H1 (cell line): ENCODE measurements around the gene OTOP1. TPM values are rescaled to one million over a fixed set of nuclear protein-coding genes. Genes with fewer than 3 reads are reported as not detected.

Experiments used
- CTCF ChIA-PET: fragments of 300-600 bp; sonication (Branson Sonifier 250); formaldehyde crosslinking; loops from one replicate; lab custom pipeline; 2021; ENCODE audit not compliant: partially characterized antibody; lab: Charles Lee
- POLR2A ChIA-PET: fragments of 300-600 bp; sonication (Branson Sonifier 250); formaldehyde crosslinking; loops from one replicate; lab custom pipeline; 2021; ENCODE audit warnings: inconsistent platforms; ENCODE audit not compliant: partially characterized antibody; lab: Charles Lee
- DNase-seq, 2 experiments: peaks; one replicate each; pipeline versions ENCODE4 v3.0.0 to v3.0.0-alpha.2; 2010 to 2022; ENCODE audit warnings: low spot score in 2 of 2, low read depth in 1 of 2, mixed read lengths in 1 of 2
- FAIRE-seq: peaks from 2 replicates; lab custom pipeline; 2011; peaks lifted over from hg19 to GRCh38; lab: Jason Lieb, UNC
- H2AFZ ChIP-seq: 2 replicates; pipeline ENCODE4 v1.8.1; 2012; ENCODE audit warnings: low read length, inconsistent platforms
- H2AK5ac ChIP-seq: 2 replicates; pipeline ENCODE4 v1.6.1; 2013; ENCODE audit warnings: low read depth, low read length
- H2BK120ac ChIP-seq: replicated peaks from 2 replicates; pipeline ENCODE3; 2013; ENCODE audit warnings: low read depth, low read length, inconsistent platforms
- H2BK12ac ChIP-seq: 2 replicates; pipeline ENCODE4 v1.6.1; 2013; ENCODE audit warnings: low read depth, low read length
- H2BK15ac ChIP-seq: 2 replicates; pipeline ENCODE4 v1.6.1; 2013; ENCODE audit warnings: low read length
- H2BK20ac ChIP-seq: 2 replicates; pipeline ENCODE4 v1.6.1; 2013; ENCODE audit warnings: low read length
- H2BK5ac ChIP-seq: 2 replicates; pipeline ENCODE4 v1.6.1; 2013; ENCODE audit warnings: low read depth, low read length
- H3K14ac ChIP-seq: 2 replicates; pipeline ENCODE4 v1.6.1; 2013; ENCODE audit warnings: inconsistent platforms; ENCODE audit not compliant: insufficient read length
- H3K18ac ChIP-seq: 2 replicates; pipeline ENCODE4 v1.6.1; 2013; ENCODE audit warnings: low read length; ENCODE audit errors: extremely low read depth
- H3K23ac ChIP-seq: 2 replicates; pipeline ENCODE4 v1.6.1; 2013; ENCODE audit warnings: inconsistent platforms; ENCODE audit not compliant: insufficient read length
- H3K23me2 ChIP-seq: 2 replicates; pipeline ENCODE4 v1.6.1; 2013; ENCODE audit warnings: low read depth, low read length
- H3K27ac ChIP-seq: 2 replicates; pipeline ENCODE4 v1.6.1; 2011; ENCODE audit warnings: low read depth, low read length, inconsistent platforms
- H3K27me3 ChIP-seq, 4 experiments: replicated peaks in 1 of 4; 1 replicate in 1 of 4; 2 replicates in 3 of 4; pipeline versions ENCODE4 v1.6.1 to v1.8.1; 2011 to 2013; ENCODE audit warnings: low read length in 3 of 4, mild to moderate bottlenecking in 3 of 4, inconsistent platforms in 2 of 4, mixed read lengths in 2 of 4, moderate library complexity in 1 of 4; ENCODE audit not compliant: control insufficient read depth in 3 of 4, insufficient read depth in 3 of 4; ENCODE audit errors: extremely low read depth in 1 of 4
- H3K36me3 ChIP-seq, 4 experiments: 2 replicates each; pipeline versions ENCODE4 v1.6.1 to v1.8.1; 2011 to 2013; ENCODE audit warnings: mild to moderate bottlenecking in 4 of 4, low read length in 3 of 4, moderate library complexity in 2 of 4, control low read depth in 1 of 4, inconsistent platforms in 1 of 4; ENCODE audit not compliant: insufficient read depth in 4 of 4, control insufficient read depth in 2 of 4
- H3K4ac ChIP-seq: replicated peaks from 2 replicates; pipeline ENCODE3; 2013; ENCODE audit warnings: low read length, low read depth, mixed read lengths, inconsistent platforms; ENCODE audit not compliant: insufficient read length
- H3K4me1 ChIP-seq, 4 experiments: replicated peaks in 1 of 4; 1 replicate in 1 of 4; 2 replicates in 3 of 4; pipeline versions ENCODE4 v1.6.1 to v1.8.1; 2011 to 2013; ENCODE audit warnings: low read length in 3 of 4, inconsistent platforms in 2 of 4, mixed read lengths in 1 of 4; ENCODE audit not compliant: insufficient read depth in 4 of 4, control insufficient read depth in 3 of 4
- H3K4me2 ChIP-seq, 2 experiments: 2 replicates each; pipeline versions ENCODE4 v1.6.1 to v1.8.1; 2011 to 2013; ENCODE audit warnings: low read depth in 2 of 2, low read length in 2 of 2, control low read depth in 1 of 2, inconsistent platforms in 1 of 2, mild to moderate bottlenecking in 1 of 2; ENCODE audit not compliant: insufficient read depth in 1 of 2
- H3K4me3 ChIP-seq, 4 experiments: fragments of 200-600, 300-600 bp in 1 of 4; sonication (generic), shearing (Covaris generic), sonication (Bioruptor Twin) in 1 of 4; 2 replicates each; pipeline versions ENCODE4 v1.5.1 to v1.8.1; 2011 to 2016; ENCODE audit warnings: low read length in 4 of 4, low read depth in 3 of 4, control low read depth in 2 of 4, inconsistent platforms in 2 of 4, mild to moderate bottlenecking in 2 of 4, mixed read lengths in 1 of 4, moderate library complexity in 1 of 4; ENCODE audit not compliant: insufficient read depth in 2 of 4; ENCODE audit errors: extremely low read depth in 1 of 4
- H3K56ac ChIP-seq: replicated peaks from 2 replicates; pipeline ENCODE3; 2013; ENCODE audit warnings: low read depth, mild to moderate bottlenecking, mixed read lengths, low read length, inconsistent platforms; ENCODE audit not compliant: insufficient read length
- H3K79me1 ChIP-seq: 2 replicates; pipeline ENCODE4 v1.6.1; 2013; ENCODE audit warnings: low read depth, low read length, control low read depth
- H3K79me2 ChIP-seq, 2 experiments: 2 replicates each; pipeline versions ENCODE4 v1.6.1 to v1.8.1; 2012 to 2013; ENCODE audit warnings: low read length in 2 of 2, mild to moderate bottlenecking in 2 of 2, inconsistent platforms in 1 of 2; ENCODE audit not compliant: insufficient read depth in 2 of 2, control insufficient read depth in 1 of 2
- H3K9ac ChIP-seq, 4 experiments: replicated peaks in 1 of 4; 1 replicate in 1 of 4; 2 replicates in 3 of 4; pipeline versions ENCODE4 v1.6.1 to v1.8.1; 2011 to 2013; ENCODE audit warnings: low read depth in 3 of 4, low read length in 3 of 4, control low read depth in 2 of 4, mild to moderate bottlenecking in 2 of 4, moderate library complexity in 2 of 4, inconsistent platforms in 1 of 4; ENCODE audit errors: extremely low read depth in 1 of 4
- H3K9me3 ChIP-seq, 2 experiments: 2 replicates each; pipeline versions ENCODE4 v1.6.1 to v1.8.1; 2012 to 2013; ENCODE audit warnings: mild to moderate bottlenecking in 2 of 2, moderate library complexity in 2 of 2, control low read depth in 1 of 2, inconsistent platforms in 1 of 2, low read depth in 1 of 2, low read length in 1 of 2, mixed read lengths in 1 of 2; ENCODE audit not compliant: insufficient read depth in 2 of 2
- H4K20me1 ChIP-seq, 2 experiments: replicated peaks in 1 of 2; 2 replicates each; pipeline versions ENCODE3 to v1.8.1; 2011 to 2013; ENCODE audit warnings: inconsistent platforms in 2 of 2, low read length in 2 of 2, mild to moderate bottlenecking in 1 of 2; ENCODE audit not compliant: insufficient read depth in 2 of 2, control insufficient read depth in 1 of 2
- H4K5ac ChIP-seq: 2 replicates; pipeline ENCODE4 v1.6.1; 2013; ENCODE audit warnings: low read length, low read depth, mixed read lengths, inconsistent platforms; ENCODE audit not compliant: insufficient read length
- H4K8ac ChIP-seq: 2 replicates; pipeline ENCODE4 v1.8.0; 2013; ENCODE audit warnings: mild to moderate bottlenecking, moderate library complexity, low read length, inconsistent platforms; ENCODE audit not compliant: insufficient read depth; ENCODE audit errors: extremely low read depth
- H4K91ac ChIP-seq: replicated peaks from 2 replicates; pipeline ENCODE3; 2013; ENCODE audit warnings: low read length, mixed read lengths, inconsistent platforms; ENCODE audit not compliant: insufficient read length
- EZH2 ChIP-seq: fragments of 200-600 bp; sonication (generic); IDR thresholded peaks from 2 replicates; pipeline ENCODE4 v1.7.1; 2012; ENCODE audit warnings: low read depth, mild to moderate bottlenecking, moderate library complexity, low read length, inconsistent platforms; ENCODE audit not compliant: severe bottlenecking
- PHF8 ChIP-seq: fragments of 200-600 bp; sonication (generic); conservative IDR thresholded peaks from 2 replicates; pipeline ENCODE4 v1.7.1; 2012; ENCODE audit warnings: low read depth, mild to moderate bottlenecking, inconsistent platforms, low read length, moderate library complexity
- POLR2A ChIP-seq, 2 experiments: IDR thresholded peaks; 1 replicate in 1 of 2; 2 replicates in 1 of 2; pipeline ENCODE4 v1.6.1; 2011; ENCODE audit warnings: low read depth in 2 of 2, low read length in 2 of 2, mild to moderate bottlenecking in 2 of 2; ENCODE audit errors: control extremely low read depth in 1 of 2
- RNF2 ChIP-seq: fragments of 200-900, 300-1000 bp; sonication (generic); IDR thresholded peaks from 2 replicates; pipeline ENCODE4 v1.7.1; 2016; ENCODE audit warnings: borderline replicate concordance, low read depth, mild to moderate bottlenecking, antibody characterized with exemption, low read length; ENCODE audit not compliant: poor library complexity, severe bottlenecking; ENCODE audit errors: missing control alignments
- RXRA ChIP-seq: IDR thresholded peaks from 2 replicates; pipeline ENCODE4 v1.6.1; 2011; ENCODE audit warnings: low read depth, mild to moderate bottlenecking, low read length, moderate library complexity; ENCODE audit not compliant: insufficient read depth
- SAP30 ChIP-seq: fragments of 300-600 bp; sonication (generic); IDR thresholded peaks from 2 replicates; pipeline ENCODE4 v1.7.1; 2012; ENCODE audit warnings: low read length, moderate library complexity, mild to moderate bottlenecking, inconsistent platforms; ENCODE audit not compliant: insufficient read depth, insufficient replicate concordance
- SIN3A ChIP-seq, 2 experiments: IDR thresholded peaks in 1 of 2; conservative IDR thresholded peaks in 1 of 2; 2 replicates each; pipeline ENCODE4 v1.6.1; 2011 to 2012; ENCODE audit warnings: low read length in 2 of 2, improper control_type of control experiment in 1 of 2, low read depth in 1 of 2, mild to moderate bottlenecking in 1 of 2
- SP2 ChIP-seq: IDR thresholded peaks from 2 replicates; pipeline ENCODE4 v1.6.1; 2012; ENCODE audit warnings: mild to moderate bottlenecking, low read length, inconsistent platforms
- SUZ12 ChIP-seq: fragments of 200-600 bp; sonication (generic); IDR thresholded peaks from 2 replicates; pipeline ENCODE4 v1.6.1; 2012; ENCODE audit warnings: mild to moderate bottlenecking, inconsistent platforms, low read length, moderate library complexity, mixed read lengths
- whole genome bisulfite sequencing, 2 experiments: shearing (Covaris generic) in 1 of 2; methylation state at CpG; one replicate each; pipeline versions ENCODE4 v1.1.6 to v1.1.7; 2013 to 2015; ENCODE audit warnings: low lambda C conversion rate in 2 of 2, mixed read lengths in 2 of 2, inconsistent platforms in 1 of 2, low coverage in 1 of 2, missing lambda C conversion rate in 1 of 2; ENCODE audit not compliant: insufficient replicate concordance in 2 of 2, insufficient coverage in 1 of 2, insufficient read length in 1 of 2; ENCODE audit errors: extremely low coverage in 1 of 2, missing lambda C conversion rate in 1 of 2; 5-methylcytosine and 5-hydroxymethylcytosine counted together
- polyA plus RNA-seq, 7 experiments: library from polyadenylated mRNA; depleted of rRNA in 3 of 7; stranded (reverse) in 5 of 7; unstranded in 2 of 7; fragments of >200 nt in 5 of 7; fragments of 200-250 nt in 2 of 7; gene quantifications; 1 replicate in 5 of 7; 2 replicates in 1 of 7; 4 replicates in 1 of 7; pipeline versions ENCODE4 v1.2.1 to v1.2.3, GENCODE V29; 2011 to 2013; ENCODE audit warnings: missing spikeins in 2 of 7, mixed read lengths in 2 of 7
- total RNA-seq: library from RNA; stranded (reverse); fragmentation: NEBNext Ultra II Directional; extraction: Animal tissue kit (Norgen Biotek cat#: 25700); gene quantifications from 2 replicates; pipeline ENCODE4 v1.2.1, GENCODE V29; 2021

OTOP1 gene
- total and polyA plus RNA-seq, 2 of the 8 experiments (the other 6 are each of a cell fraction or from before 2014, with no cell fraction given): not detected

- no peak overlapping the region for H3K56ac ChIP-seq
- H3K79me1 ChIP-seq: no peaks in the 10 kb centered on the region
- H3K27ac ChIP-seq: no peak overlapping the region
- no peak overlapping the region for H4K91ac ChIP-seq
- peaks cover 40 to 59% (median 52%) of the 10 kb centered on the region in 4 experiments for H3K27me3 ChIP-seq
- H2BK20ac ChIP-seq: no peak overlapping the region
- H2BK5ac ChIP-seq: no peak overlapping the region
- no peak overlapping the region for H2AFZ ChIP-seq
- H3K4ac ChIP-seq: no peak overlapping the region
- FAIRE-seq: no peak
- no peak overlapping the region for H2BK12ac ChIP-seq
- no peak overlapping the region for H4K5ac ChIP-seq
- no peak for TF ChIP-seq SIN3A (conservative IDR thresholded peaks at IDR 0.05 in 1 of 2, IDR thresholded peaks at IDR 0.05 in 1 of 2; ENCODE audit: low read depth in 1 of 2, low read length in 2 of 2)
- TF ChIP-seq SP2: no peak
- no peak for TF ChIP-seq POLR2A (IDR thresholded peaks at IDR 0.05; ENCODE audit: control extremely low read depth in 1 of 2, low read depth in 2 of 2, low read length in 2 of 2)
- peak; percentile 79 for TF ChIP-seq EZH2
- no peak for TF ChIP-seq SAP30
- TF ChIP-seq RXRA: no peak
- peak; percentile 82 for TF ChIP-seq SUZ12
- peak; percentile 30 for TF ChIP-seq RNF2
- TF ChIP-seq PHF8: no peak
- no peak overlapping the region for H2BK15ac ChIP-seq
- H3K4me3 ChIP-seq: peak overlapping the region in 2 of 4 experiments; percentile 5 to 53; a peak in 4 of 8 replicates
- ChIA-PET CTCF (interaction anchor here (0.7 kb wide), 1 partner anchor 1971 kb away, joined by 3 read pairs; no protein-coding TSS in a partner anchor), POLR2A (no interaction called here)
- H2BK120ac ChIP-seq: no peak overlapping the region
- peaks cover 0 to 2% (median under 1%) of the 10 kb centered on the region in 4 experiments; a peak in 2 of 7 replicates for H3K4me1 ChIP-seq
- peaks cover 0 to 6% (median 0%) of the 10 kb centered on the region in 4 experiments; a peak in 1 of 8 replicates for H3K36me3 ChIP-seq
- no peaks in the 10 kb centered on the region for H4K20me1 ChIP-seq
- H3K9ac ChIP-seq: no peak overlapping the region
- WGBS, 2 experiments: 29% methylated on average over 39 of the region's 51 CpGs; no CpG with 5 or more reads in 1 of the 2 experiments
- H2AK5ac ChIP-seq: no peak overlapping the region
- H3K23me2 ChIP-seq: no peaks in the 10 kb centered on the region; the same call in 1 of the 2 replicates
- H3K18ac ChIP-seq: no peak overlapping the region
- peak in 1 of 2 experiments; percentile 58 for DNase-seq
- H3K23ac ChIP-seq: no peak overlapping the region
- peak overlapping the region; percentile 16 to 62 for H3K4me2 ChIP-seq
- H3K79me2 ChIP-seq: no peaks in the 10 kb centered on the region
- H3K14ac ChIP-seq: no peak overlapping the region
- H3K9me3 ChIP-seq: peaks cover 0 to 5% of the 10 kb centered on the region in 2 experiments; a peak in 1 of 4 replicates
- H4K8ac ChIP-seq: no peak overlapping the region
Observed at GRCh38 chr4:4227510-4228355, 1.0 kb upstream of the OTOP1 start.
